Endothelial cell of umbilical vein (primary cell): Measurements from ENCODE around the gene KCP. TPM values are rescaled to one million over a fixed set of nuclear protein-coding genes. Genes with fewer than 3 reads are reported as not detected.

Experiments
- BruUV-seq: library from RNA; stranded (reverse); fragments of 400-500 nt; replicated peaks from 2 replicates; lab custom pipeline; 2021; lab: Mats Ljungman, UMichigan
- CTCF ChIA-PET: fragments of 300-600, 350-600 bp; sonication (Branson Sonifier 250); formaldehyde crosslinking; loops from one replicate; lab custom pipeline; 2021; ENCODE audit warnings: antibody characterized with exemption, inconsistent platforms; lab: Charles Lee
- POLR2A ChIA-PET: fragments of 300-600, 350-600 bp; sonication (Branson Sonifier 250); formaldehyde crosslinking; loops from one replicate; lab custom pipeline; 2021; ENCODE audit warnings: antibody characterized with exemption, inconsistent platforms; lab: Charles Lee
- DNase-seq: peaks from one replicate; pipeline ENCODE4 v3.0.0-alpha.2; 2011; ENCODE audit warnings: low read depth, low spot score
- FAIRE-seq: peaks from 2 replicates; lab custom pipeline; 2011; peaks lifted over from hg19 to GRCh38; lab: Jason Lieb, UNC
- H2AFZ ChIP-seq: 2 replicates; pipeline ENCODE4 v1.6.0; 2012; ENCODE audit warnings: low read depth, low read length, control low read depth, inconsistent platforms
- H3K27ac ChIP-seq: 2 replicates; pipeline ENCODE4 v1.5.1; 2011; ENCODE audit warnings: low read depth, mild to moderate bottlenecking, control low read depth, low read length, moderate library complexity; ENCODE audit not compliant: insufficient read depth
- H3K27me3 ChIP-seq, 2 experiments: 2 replicates each; pipeline versions ENCODE4 v1.6.0 to v1.6.1; 2011; ENCODE audit warnings: low read length in 2 of 2, mixed read lengths in 1 of 2; ENCODE audit not compliant: control insufficient read depth in 2 of 2, insufficient read depth in 2 of 2
- H3K36me3 ChIP-seq, 2 experiments: 2 replicates in 1 of 2; 3 replicates in 1 of 2; pipeline ENCODE4 v1.5.1; 2011; ENCODE audit warnings: low read length in 2 of 2, mild to moderate bottlenecking in 1 of 2, moderate library complexity in 1 of 2; ENCODE audit not compliant: control insufficient read depth in 2 of 2, insufficient read depth in 2 of 2; ENCODE audit errors: extremely low read depth in 1 of 2
- H3K4me1 ChIP-seq: 3 replicates; pipeline ENCODE4 v1.5.1; 2011; ENCODE audit warnings: mild to moderate bottlenecking, low read length; ENCODE audit not compliant: control insufficient read depth, insufficient read depth; ENCODE audit errors: extremely low read depth
- H3K4me2 ChIP-seq: 2 replicates; pipeline ENCODE4 v1.6.1; 2011; ENCODE audit warnings: low read length, control low read depth, mixed read lengths; ENCODE audit not compliant: insufficient read depth
- H3K4me3 ChIP-seq, 3 experiments: fragments of 200-600 bp in 1 of 3; sonication (generic), shearing (Covaris generic) in 1 of 3; replicated peaks in 1 of 3; 2 replicates each; pipeline ENCODE4 v1.5.1; 2011 to 2016; ENCODE audit warnings: control low read depth in 3 of 3, low read length in 3 of 3, mild to moderate bottlenecking in 2 of 3, inconsistent platforms in 1 of 3, low read depth in 1 of 3, moderate library complexity in 1 of 3; ENCODE audit not compliant: insufficient read depth in 1 of 3
- H3K79me2 ChIP-seq: 2 replicates; pipeline ENCODE4 v1.6.0; 2012; ENCODE audit warnings: low read length, inconsistent platforms; ENCODE audit not compliant: control insufficient read depth, insufficient read depth
- H3K9ac ChIP-seq: replicated peaks from 2 replicates; pipeline ENCODE3; 2011; ENCODE audit warnings: low read length, control low read depth; ENCODE audit not compliant: insufficient read depth; ENCODE audit errors: extremely low read depth
- H3K9me1 ChIP-seq: replicated peaks from 3 replicates; pipeline ENCODE4 v1.6.0; 2011; ENCODE audit warnings: mild to moderate bottlenecking, low read length; ENCODE audit not compliant: control insufficient read depth, insufficient read depth; ENCODE audit errors: extremely low read depth
- H3K9me3 ChIP-seq: replicated peaks from 2 replicates; pipeline ENCODE4 v1.5.1; 2012; ENCODE audit warnings: low read length, inconsistent platforms; ENCODE audit not compliant: control insufficient read depth, insufficient read depth
- H4K20me1 ChIP-seq: replicated peaks from 2 replicates; pipeline ENCODE3; 2011; ENCODE audit warnings: mild to moderate bottlenecking, low read length; ENCODE audit not compliant: control insufficient read depth, insufficient read depth; ENCODE audit errors: extremely low read depth
- CTCF ChIP-seq, 2 donors: IDR thresholded peaks; 1 replicate in 1 of 2; 2 replicates in 1 of 2; pipeline ENCODE4 v1.5.1; 2011; ENCODE audit warnings: low read length in 2 of 2, mild to moderate bottlenecking in 2 of 2, moderate library complexity in 2 of 2, control low read depth in 1 of 2, inconsistent platforms in 1 of 2, low read depth in 1 of 2; ENCODE audit not compliant: insufficient read depth in 1 of 2; ENCODE audit errors: extremely low read depth in 1 of 2
- EZH2 ChIP-seq: IDR thresholded peaks from 2 replicates; pipeline ENCODE4 v1.6.1; 2012; ENCODE audit warnings: borderline replicate concordance, low read depth, mild to moderate bottlenecking, moderate library complexity, low read length, inconsistent platforms; ENCODE audit not compliant: severe bottlenecking
- FOS ChIP-seq: IDR thresholded peaks from 2 replicates; pipeline ENCODE4 v1.6.1; 2011; ENCODE audit warnings: mild to moderate bottlenecking, low read length, moderate library complexity, borderline replicate concordance; ENCODE audit not compliant: insufficient read depth
- GATA2 ChIP-seq: IDR thresholded peaks from 2 replicates; pipeline ENCODE4 v1.7.0; 2011; ENCODE audit warnings: low read depth, mild to moderate bottlenecking, moderate library complexity, mixed read lengths, low read length; ENCODE audit not compliant: insufficient read length, insufficient read depth
- JUN ChIP-seq: IDR thresholded peaks from 2 replicates; pipeline ENCODE4 v1.6.1; 2011; ENCODE audit warnings: borderline replicate concordance, low read depth; ENCODE audit not compliant: insufficient read length, insufficient read depth
- MAX ChIP-seq: IDR thresholded peaks from 2 replicates; pipeline ENCODE4 v1.6.1; 2011; ENCODE audit not compliant: insufficient read depth, insufficient read length
- MYC ChIP-seq: IDR thresholded peaks from one replicate; pipeline ENCODE4 v1.6.1; 2011; ENCODE audit warnings: mild to moderate bottlenecking, low read depth, low read length
- POLR2A ChIP-seq: IDR thresholded peaks from 2 replicates; pipeline ENCODE4 v1.6.1; 2012; ENCODE audit warnings: low read depth, mild to moderate bottlenecking, control low read depth, low read length
- POLR2AphosphoS5 ChIP-seq: IDR thresholded peaks from 2 replicates; pipeline ENCODE4 v1.6.1; 2012; ENCODE audit warnings: low read depth, mild to moderate bottlenecking, control low read depth, low read length, moderate library complexity; ENCODE audit not compliant: insufficient read depth
- dilution Hi-C: fragments of 300-500 bp; cut with MboI; formaldehyde crosslinking; loops from one replicate; pipeline ENCODE4 v1.15.0; 2019; ENCODE audit warnings: low sequenced_read_pairs; ENCODE audit not compliant: extremely low pct_ligation_motif_present
- intact Hi-C: fragments of 100-400 bp; cut with micrococcal nuclease; formaldehyde crosslinking; loops from one replicate; pipeline ENCODE4 v1.10.0; 2022
- polyA plus RNA-seq, 4 experiments: library from polyadenylated mRNA; depleted of rRNA in 3 of 4; stranded (reverse) in 3 of 4; unstranded in 1 of 4; fragments of >200 nt; gene quantifications; 2 replicates each; pipeline versions ENCODE4 v1.2.1 to v1.2.3, GENCODE V29; 2011 to 2012; ENCODE audit warnings: missing spikeins in 1 of 4
- total RNA-seq: library from RNA; stranded (reverse); gene quantifications from 2 replicates; pipeline ENCODE4 v1.2.3, GENCODE V29; 2021

KCP gene
- total and polyA plus RNA-seq, 2 donors (not counting 3 experiments of a cell fraction or from before 2014, with no cell fraction given) = not detected

GRCh38 chr7:128843938-128844621 lies 66.4 kb downstream of the KCP start:
- TF ChIP-seq POLR2AphosphoS5 (no peak), MAX (no peak), FOS (no peak), POLR2A (no peak), CTCF (IDR thresholded peaks at IDR 0.05; ENCODE audit: extremely low read depth in 1 of 2, insufficient read depth in 1 of 2, low read depth in 1 of 2, low read length in 2 of 2) (no peak), GATA2 (no peak), JUN (no peak), EZH2 (no peak), MYC (no peak)

More at GRCh38 chr7:128843938-128844621, 66.4 kb downstream of the KCP start:
- Histone ChIP-seq H3K4me1 (no peaks in the 10 kb centered on the region), H3K4me3 (no peak overlapping the region), H4K20me1 (no peaks in the 10 kb centered on the region), H3K9me3 (no peaks in the 10 kb centered on the region), H3K79me2 (no peaks in the 10 kb centered on the region), H3K4me2 (no peak overlapping the region), H3K27ac (no peak overlapping the region), H3K27me3 (no peaks in the 10 kb centered on the region), H3K9me1 (no peaks in the 10 kb centered on the region), H2AFZ (no peak overlapping the region), H3K9ac (no peak overlapping the region), H3K36me3 (peaks cover 9 to 71% of the 10 kb centered on the region in 2 experiments)
- dilution Hi-C loops = no loop called here
- DNase-seq (no peak), FAIRE-seq (no peak)
- intact Hi-C loops = no loop called here
- ChIA-PET CTCF (interaction anchor here (1.2 kb wide), 1 partner anchor 16 kb away, joined by 3 read pairs; no protein-coding TSS in a partner anchor), POLR2A (no interaction called here)
- no TSS peak for BruUV-seq
